B cell (primary cell): ENCODE data around the gene KCNJ4.

Experiments
- CTCF ChIP-seq: fragments of 200-600 bp; IDR thresholded peaks from one replicate; pipeline ENCODE4 v1.8.0; 2022; ENCODE audit warnings: antibody characterized with exemption, mild to moderate bottlenecking
- EZH2 ChIP-seq: IDR thresholded peaks from 2 replicates; pipeline ENCODE4 v1.6.1; 2012; ENCODE audit warnings: borderline replicate concordance, low read depth, mild to moderate bottlenecking, moderate library complexity, low read length; ENCODE audit not compliant: insufficient read depth, poor library complexity, severe bottlenecking

GRCh38 chr22:38461057-38461413 lies 6.0 kb upstream of the KCNJ4 start:
- TF ChIP-seq CTCF: no peak
- TF ChIP-seq EZH2: no peak
